GM23338 (cell line): ENCODE data around the gene IGDCC3. TPM values are rescaled to one million over a fixed set of nuclear protein-coding genes. Genes with fewer than 3 reads are reported as not detected.

Experiments used
- ATAC-seq: fragments of 200-7000 bp; cut with Tn5 transposase; 3 replicates; pipeline ENCODE4 v1.9.1; 2020
- DNase-seq: peaks from one replicate; pipeline ENCODE4 v3.0.0-alpha.2; 2015; ENCODE audit warnings: low spot score
- H2AFZ ChIP-seq: fragments of 200-600 bp; sonication (generic); 2 replicates; pipeline ENCODE4 v1.8.0; 2016; ENCODE audit warnings: antibody characterized with exemption, mild to moderate bottlenecking, moderate library complexity
- H3F3A ChIP-seq: fragments of 200-600 bp; sonication (generic); replicated peaks from 2 replicates; pipeline ENCODE4 v1.8.0; 2017; ENCODE audit warnings: antibody characterized with exemption, mixed run types, low read depth
- H3K27ac ChIP-seq: fragments of 200-600 bp; sonication (generic); 2 replicates; pipeline ENCODE4 v1.6.1; 2016; ENCODE audit warnings: low read depth
- H3K27me3 ChIP-seq: fragments of 200-600 bp; sonication (generic); 2 replicates; pipeline ENCODE4 v1.8.0; 2016; ENCODE audit warnings: mild to moderate bottlenecking, mixed run types, moderate library complexity; ENCODE audit not compliant: insufficient read depth
- H3K36me3 ChIP-seq: fragments of 200-600 bp; sonication (generic); 2 replicates; pipeline ENCODE4 v1.8.0; 2016; ENCODE audit warnings: mild to moderate bottlenecking; ENCODE audit not compliant: insufficient read depth
- H3K4me1 ChIP-seq: fragments of 200-600 bp; sonication (generic); 2 replicates; pipeline ENCODE4 v1.8.0; 2016; ENCODE audit warnings: mild to moderate bottlenecking, moderate library complexity; ENCODE audit not compliant: insufficient read depth
- H3K4me2 ChIP-seq: fragments of 200-600 bp; sonication (generic); 2 replicates; pipeline ENCODE4 v1.7.1; 2017; ENCODE audit warnings: mixed run types
- H3K4me3 ChIP-seq: fragments of 200-600 bp; sonication (generic); 2 replicates; pipeline ENCODE4 v1.6.1; 2016; ENCODE audit warnings: mixed run types
- H3K79me2 ChIP-seq: fragments of 200-600 bp; sonication (generic); replicated peaks from 2 replicates; pipeline ENCODE4 v1.8.0; 2017; ENCODE audit warnings: mild to moderate bottlenecking; ENCODE audit not compliant: insufficient read depth
- H3K9me2 ChIP-seq: fragments of 200-600 bp; sonication (generic); 2 replicates; pipeline ENCODE4 v1.8.0; 2017; ENCODE audit not compliant: insufficient read depth
- H4K20me1 ChIP-seq: fragments of 200-600 bp; sonication (generic); replicated peaks from 2 replicates; pipeline ENCODE4 v1.8.0; 2017; ENCODE audit warnings: mild to moderate bottlenecking; ENCODE audit not compliant: insufficient read depth
- H3K27ac Mint-ChIP-seq: 2 replicates; pipeline ENCODE4 v1.8.0; 2020; ENCODE audit warnings: inconsistent platforms, mild to moderate bottlenecking, moderate library complexity, mixed read lengths
- H3K27me3 Mint-ChIP-seq: 3 replicates; pipeline ENCODE4 v1.8.0; 2022; ENCODE audit warnings: low read depth, mild to moderate bottlenecking, moderate library complexity, mixed read lengths, inconsistent platforms; ENCODE audit not compliant: insufficient read depth, poor library complexity
- H3K36me3 Mint-ChIP-seq: 3 replicates; pipeline ENCODE4 v1.8.0; 2021; ENCODE audit warnings: low read depth, mild to moderate bottlenecking, inconsistent platforms, moderate library complexity, mixed read lengths
- H3K4me1 Mint-ChIP-seq: 3 replicates; pipeline ENCODE4 v1.8.0; 2020; ENCODE audit warnings: mild to moderate bottlenecking, inconsistent platforms, mixed read lengths
- H3K4me3 Mint-ChIP-seq: 3 replicates; pipeline ENCODE4 v1.8.0; 2021; ENCODE audit warnings: moderate library complexity, mild to moderate bottlenecking, inconsistent platforms, mixed read lengths
- H3K9me3 Mint-ChIP-seq: 3 replicates; pipeline ENCODE4 v1.8.0; 2020; ENCODE audit warnings: moderate library complexity, mild to moderate bottlenecking, inconsistent platforms, mixed read lengths
- CREB1 ChIP-seq: fragments of 250-450 bp; sonication (Bioruptor Pico); IDR thresholded peaks from 2 replicates; pipeline ENCODE4 v1.5.0; 2020; ENCODE audit warnings: low read depth, mild to moderate bottlenecking, moderate library complexity
- CTCF ChIP-seq, 2 experiments: fragments of 200-600 bp in 1 of 2; sonication (generic) in 1 of 2; conservative IDR thresholded peaks; 2 replicates each; pipeline versions ENCODE4 v1.5.1 to v1.6.1; 2016 to 2017; ENCODE audit warnings: antibody characterized with exemption in 2 of 2, low read depth in 2 of 2, mild to moderate bottlenecking in 2 of 2, moderate library complexity in 1 of 2
- EZH2 ChIP-seq: fragments of 200-600 bp; sonication (generic); IDR thresholded peaks from one replicate; pipeline ENCODE4 v1.8.0; 2017; ENCODE audit warnings: antibody characterized with exemption, mild to moderate bottlenecking, low read depth; ENCODE audit not compliant: unreplicated experiment
- EZH2phosphoT487 ChIP-seq: fragments of 200-600 bp; sonication (generic); IDR thresholded peaks from one replicate; pipeline ENCODE4 v1.8.1; 2018; ENCODE audit warnings: antibody characterized with exemption; ENCODE audit not compliant: unreplicated experiment
- JUNB ChIP-seq: IDR thresholded peaks from one replicate; pipeline ENCODE4 v1.6.1; 2016; ENCODE audit warnings: antibody characterized with exemption; ENCODE audit not compliant: unreplicated experiment
- NANOG ChIP-seq: IDR thresholded peaks from 2 replicates; pipeline ENCODE4 v1.6.1; 2016; ENCODE audit warnings: antibody characterized with exemption, borderline replicate concordance
- POLR2AphosphoS5 ChIP-seq: IDR thresholded peaks from 2 replicates; pipeline ENCODE4 v1.6.1; 2016; ENCODE audit warnings: antibody characterized with exemption, low read depth
- REST ChIP-seq: IDR thresholded peaks from one replicate; pipeline ENCODE4 v1.6.1; 2018; ENCODE audit warnings: antibody characterized with exemption; ENCODE audit not compliant: unreplicated experiment
- STAT1 ChIP-seq: IDR thresholded peaks from one replicate; pipeline ENCODE4 v1.6.1; 2016; ENCODE audit warnings: antibody characterized with exemption; ENCODE audit not compliant: unreplicated experiment
- ZNF114 ChIP-seq: fragments of 250-450 bp; sonication (Bioruptor Pico); IDR thresholded peaks from 2 replicates; pipeline ENCODE4 v1.5.0; 2020; ENCODE audit warnings: mild to moderate bottlenecking, moderate library complexity
- ZNF462 ChIP-seq: fragments of 250-450 bp; sonication (Bioruptor Pico); IDR thresholded peaks from 2 replicates; pipeline ENCODE4 v1.5.0; 2020; ENCODE audit warnings: mild to moderate bottlenecking, moderate library complexity
- polyA plus RNA-seq: library from polyadenylated mRNA; unstranded; fragments of >200 nt; fragmentation: Nextera tagmentation; extraction: Ambion mirVana; gene quantifications from 2 replicates; pipeline ENCODE4 v1.2.1, GENCODE V29; 2016
- total RNA-seq: library from RNA; depleted of rRNA; stranded (reverse); fragments of >200 nt; shearing (Covaris generic); gene quantifications from 2 replicates; pipeline ENCODE4 v1.2.3, GENCODE V29; 2014

The IGDCC3 gene
- total and polyA plus RNA-seq, 2 experiments from 2014 or later: 15.3 to 30.7 TPM

- Histone ChIP-seq H3K27me3 (no peaks in the 10 kb centered on the region), H3K4me3 (no peak overlapping the region), H3K79me2 (no peaks in the 10 kb centered on the region), H3K9me2 (no peaks in the 10 kb centered on the region), H2AFZ (no peak overlapping the region), H4K20me1 (no peaks in the 10 kb centered on the region), H3K4me1 (no peaks in the 10 kb centered on the region), H3K36me3 (no peaks in the 10 kb centered on the region), H3K27ac (no peak overlapping the region), H3F3A (no peaks in the 10 kb centered on the region), H3K4me2 (no peak overlapping the region)
- Mint-ChIP-seq H3K36me3 (no peaks in the 10 kb centered on the region), H3K27ac (no peak overlapping the region), H3K4me1 (peaks cover 8% of the 10 kb centered on the region), H3K4me3 (no peak overlapping the region), H3K27me3 (peaks cover 10% of the 10 kb centered on the region), H3K9me3 (peaks cover 11% of the 10 kb centered on the region; the same call in 2 of the 3 replicates)
- ATAC-seq: no peak
- TF ChIP-seq POLR2AphosphoS5: no peak
- no peak for TF ChIP-seq EZH2phosphoT487
- no peak for TF ChIP-seq JUNB
- DNase-seq: no peak
Measured at GRCh38 chr15:65298731-65299130, 79.1 kb downstream of the IGDCC3 start.

- H3K79me2 ChIP-seq: no peaks in the 10 kb centered on the region
- H3K4me1 ChIP-seq: no peaks in the 10 kb centered on the region
- DNase-seq (no peak), ATAC-seq (no peak)
- H3K9me3 Mint-ChIP-seq: no peaks in the 10 kb centered on the region
- no peak overlapping the region for H3K4me3 Mint-ChIP-seq
- no peaks in the 10 kb centered on the region for H3F3A ChIP-seq
- no peak overlapping the region for H3K4me2 ChIP-seq
- H4K20me1 ChIP-seq: no peaks in the 10 kb centered on the region
- peaks cover 6% of the 10 kb centered on the region for H3K27me3 Mint-ChIP-seq
- H3K4me1 Mint-ChIP-seq: peaks cover 9% of the 10 kb centered on the region
- H3K27ac Mint-ChIP-seq: no peak overlapping the region
- H3K36me3 ChIP-seq: no peaks in the 10 kb centered on the region
- H3K9me2 ChIP-seq: no peaks in the 10 kb centered on the region
- no peak overlapping the region for H3K27ac ChIP-seq
- no peaks in the 10 kb centered on the region for H3K36me3 Mint-ChIP-seq
- H3K27me3 ChIP-seq: peaks cover 6% of the 10 kb centered on the region
- H3K4me3 ChIP-seq: no peak overlapping the region
- H2AFZ ChIP-seq: no peak overlapping the region
- no peak for TF ChIP-seq REST
- TF ChIP-seq NANOG: no peak
- no peak for TF ChIP-seq EZH2
- TF ChIP-seq ZNF114 (CRISPR knock-in tag): no peak
- no peak for TF ChIP-seq POLR2AphosphoS5
- no peak for TF ChIP-seq CREB1 (CRISPR knock-in tag)
- TF ChIP-seq CTCF (conservative IDR thresholded peaks at IDR 0.05; ENCODE audit: low read depth in 2 of 2): no peak
- TF ChIP-seq ZNF462 (CRISPR knock-in tag): no peak
- TF ChIP-seq JUNB: no peak
- TF ChIP-seq STAT1: no peak
Measured at GRCh38 chr15:65292938-65293518, 84.8 kb downstream of the IGDCC3 start.
